ENCODE measurements around the gene TSEN15. TPM values are rescaled to one million over a fixed set of nuclear protein-coding genes. Genes with fewer than 3 reads are reported as not detected.
"Not testable (repeated sequence)": the region's sequence is repeated elsewhere in the genome, so short reads cannot be mapped to it uniquely, and the experiment has no call there.

The TSEN15 gene
- total RNA-seq, 1 experiment from 2014 or later, result 31.1 TPM

- H4K20me1 ChIP-seq (ENCODE audit: insufficient read depth), result no peaks in the 10 kb centered on the region
- ATAC-seq (no peak), DNase-seq (ENCODE audit: low read depth, low spot score) (no peak)
- no peak overlapping the region for H3K4me2 ChIP-seq (ENCODE audit: low read length)
- no peaks in the 10 kb centered on the region for H3K4me1 ChIP-seq (ENCODE audit: control insufficient read depth in 1 of 2, insufficient read depth in 2 of 2, low read length in 2 of 2)
- ChIA-PET RAD21 (ENCODE audit: low non-redundant PET in 1 of 2, low total read pairs in 2 of 2, uncharacterized antibody in 2 of 2, unreplicated experiment in 2 of 2) (no interaction called here), POLR2A (no interaction called here), CTCF (no interaction called here)
- H3K4me3 ChIP-seq (replicated peaks in 1 of 2; ENCODE audit: low read depth in 1 of 2, low read length in 2 of 2), result no peak overlapping the region
- intact Hi-C loops (cut with micrococcal nuclease), result no loop called here
- no TSS peak for BruUV-seq (replicated peaks)
- no peak overlapping the region for H3K27ac ChIP-seq (ENCODE audit: low read depth, low read length)
- no peak overlapping the region for H2AFZ ChIP-seq (ENCODE audit: low read depth, low read length, poor library complexity, severe bottlenecking)
- no peaks in the 10 kb centered on the region for H3K36me3 ChIP-seq (ENCODE audit: control insufficient read depth in 1 of 2, insufficient read depth in 2 of 2, low read length in 2 of 2)
- no peaks in the 10 kb centered on the region for H3K79me2 ChIP-seq (ENCODE audit: insufficient read depth, low read length)
- TF ChIP-seq CEBPB (IDR thresholded peaks at IDR 0.05; ENCODE audit: low read depth), result no peak
- no peak for TF ChIP-seq ZFX (IDR thresholded peaks at IDR 0.05)
- no peak for TF ChIP-seq TCF7L2 (IDR thresholded peaks at IDR 0.05; ENCODE audit: borderline replicate concordance, extremely low read depth, insufficient read depth, insufficient read length)
- no peak for TF ChIP-seq SRF (IDR thresholded peaks at IDR 0.05; ENCODE audit: low read depth)
- no peaks in the 10 kb centered on the region for H3K9me3 ChIP-seq (ENCODE audit: control insufficient read depth in 1 of 2, insufficient read depth in 1 of 2, low read depth in 1 of 2, low read length in 2 of 2)
- no peak overlapping the region for H3K9ac ChIP-seq (ENCODE audit: low read length)
- no peaks in the 10 kb centered on the region; the same call in 1 of the 2 replicates for H3K27me3 ChIP-seq (ENCODE audit: insufficient read depth, low read length)
- 0 out of 2 replicates have a peak, but pooled peaks cover 3% of the 10 kb centered on the region for H3K9me2 ChIP-seq (ENCODE audit: insufficient read depth)
Measured at GRCh38 chr1:184044603-184045376, 6.7 kb upstream of the TSEN15 start.

- RAD21 ChIA-PET (ENCODE audit: low non-redundant PET in 1 of 2, low total read pairs in 2 of 2, uncharacterized antibody in 2 of 2, unreplicated experiment in 2 of 2); DNase-seq (ENCODE audit: low read depth, low spot score); H3K4me2 ChIP-seq (ENCODE audit: low read length); H3K27ac ChIP-seq (ENCODE audit: low read depth, low read length); intact Hi-C loops (cut with micrococcal nuclease); ATAC-seq; CTCF ChIA-PET; BruUV-seq (replicated peaks); H3K4me3 ChIP-seq (replicated peaks in 1 of 2; ENCODE audit: low read depth in 1 of 2, low read length in 2 of 2); H3K9me2 ChIP-seq (ENCODE audit: insufficient read depth); H3K36me3 ChIP-seq (ENCODE audit: control insufficient read depth in 1 of 2, insufficient read depth in 2 of 2, low read length in 2 of 2); POLR2A ChIA-PET; H4K20me1 ChIP-seq (ENCODE audit: insufficient read depth); H3K9ac ChIP-seq (ENCODE audit: low read length); H2AFZ ChIP-seq (ENCODE audit: low read depth, low read length, poor library complexity, severe bottlenecking); H3K9me3 ChIP-seq (ENCODE audit: control insufficient read depth in 1 of 2, insufficient read depth in 1 of 2, low read depth in 1 of 2, low read length in 2 of 2); H3K79me2 ChIP-seq (ENCODE audit: insufficient read depth, low read length); H3K27me3 ChIP-seq (ENCODE audit: insufficient read depth, low read length): not testable (repeated sequence)
- H3K4me1 ChIP-seq (ENCODE audit: control insufficient read depth in 1 of 2, insufficient read depth in 2 of 2, low read length in 2 of 2), result peaks cover 0 to 14% of the 10 kb centered on the region in 2 experiments; a peak in 3 of 4 replicates
Measured at GRCh38 chr1:184047541-184047940, 4.0 kb upstream of the TSEN15 start.
